HFF-Myc (cell line): Measurements from ENCODE around the gene RAD51B.

Experiments
- DNase-seq: peaks from one replicate; pipeline ENCODE4 v3.0.0-alpha.2; 2011; ENCODE audit warnings: low read depth; ENCODE audit errors: extremely low read depth
- H3K4me3 ChIP-seq: replicated peaks from 2 replicates; pipeline ENCODE4 v1.5.1; 2011; ENCODE audit warnings: low read depth, mild to moderate bottlenecking, control low read depth, low read length
- TF ChIP-seq, protein P1 (sequence below): IDR thresholded peaks from 2 replicates; pipeline ENCODE4 v1.5.1; 2012; ENCODE audit warnings: mild to moderate bottlenecking, low read depth, low read length, control low read depth; ENCODE audit errors: missing control alignments

RAD51B gene

DNA sequence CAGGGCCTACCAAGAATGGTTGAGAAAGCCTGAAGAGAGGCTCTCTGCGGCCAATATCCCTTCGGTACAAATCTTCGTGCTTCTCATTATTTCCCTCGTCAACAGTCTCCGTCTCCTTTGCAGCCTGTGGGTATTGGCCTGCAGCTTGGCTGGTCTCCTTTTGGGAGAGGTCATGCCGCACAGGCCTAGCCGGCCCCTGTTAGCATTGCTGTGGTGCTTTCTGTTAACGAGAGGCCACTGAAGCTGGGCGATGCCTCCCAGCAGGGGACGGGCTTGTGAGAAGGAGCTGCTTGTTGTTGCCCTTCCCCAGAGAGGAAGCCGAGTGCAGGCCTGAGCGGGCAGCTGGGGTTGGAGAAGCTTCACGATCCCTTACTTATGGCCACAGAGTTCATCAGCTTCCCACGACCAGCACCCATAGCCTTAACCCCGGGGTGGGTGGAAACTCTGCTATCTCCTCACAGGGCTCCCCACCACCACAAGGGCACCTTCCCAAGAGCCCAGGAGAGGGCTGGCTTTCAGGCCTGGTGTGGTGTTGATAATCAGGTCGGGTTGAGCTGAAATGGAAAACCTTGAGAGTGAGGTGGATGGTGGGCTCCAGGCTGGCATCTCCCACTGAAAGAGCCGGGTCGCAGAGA lies 744.7 kb downstream of the RAD51B start:
- no peak for DNase-seq
- no peak overlapping the region for H3K4me3 ChIP-seq
- TF ChIP-seq, protein P1, sequence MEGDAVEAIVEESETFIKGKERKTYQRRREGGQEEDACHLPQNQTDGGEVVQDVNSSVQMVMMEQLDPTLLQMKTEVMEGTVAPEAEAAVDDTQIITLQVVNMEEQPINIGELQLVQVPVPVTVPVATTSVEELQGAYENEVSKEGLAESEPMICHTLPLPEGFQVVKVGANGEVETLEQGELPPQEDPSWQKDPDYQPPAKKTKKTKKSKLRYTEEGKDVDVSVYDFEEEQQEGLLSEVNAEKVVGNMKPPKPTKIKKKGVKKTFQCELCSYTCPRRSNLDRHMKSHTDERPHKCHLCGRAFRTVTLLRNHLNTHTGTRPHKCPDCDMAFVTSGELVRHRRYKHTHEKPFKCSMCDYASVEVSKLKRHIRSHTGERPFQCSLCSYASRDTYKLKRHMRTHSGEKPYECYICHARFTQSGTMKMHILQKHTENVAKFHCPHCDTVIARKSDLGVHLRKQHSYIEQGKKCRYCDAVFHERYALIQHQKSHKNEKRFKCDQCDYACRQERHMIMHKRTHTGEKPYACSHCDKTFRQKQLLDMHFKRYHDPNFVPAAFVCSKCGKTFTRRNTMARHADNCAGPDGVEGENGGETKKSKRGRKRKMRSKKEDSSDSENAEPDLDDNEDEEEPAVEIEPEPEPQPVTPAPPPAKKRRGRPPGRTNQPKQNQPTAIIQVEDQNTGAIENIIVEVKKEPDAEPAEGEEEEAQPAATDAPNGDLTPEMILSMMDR, result no peak

DNA sequence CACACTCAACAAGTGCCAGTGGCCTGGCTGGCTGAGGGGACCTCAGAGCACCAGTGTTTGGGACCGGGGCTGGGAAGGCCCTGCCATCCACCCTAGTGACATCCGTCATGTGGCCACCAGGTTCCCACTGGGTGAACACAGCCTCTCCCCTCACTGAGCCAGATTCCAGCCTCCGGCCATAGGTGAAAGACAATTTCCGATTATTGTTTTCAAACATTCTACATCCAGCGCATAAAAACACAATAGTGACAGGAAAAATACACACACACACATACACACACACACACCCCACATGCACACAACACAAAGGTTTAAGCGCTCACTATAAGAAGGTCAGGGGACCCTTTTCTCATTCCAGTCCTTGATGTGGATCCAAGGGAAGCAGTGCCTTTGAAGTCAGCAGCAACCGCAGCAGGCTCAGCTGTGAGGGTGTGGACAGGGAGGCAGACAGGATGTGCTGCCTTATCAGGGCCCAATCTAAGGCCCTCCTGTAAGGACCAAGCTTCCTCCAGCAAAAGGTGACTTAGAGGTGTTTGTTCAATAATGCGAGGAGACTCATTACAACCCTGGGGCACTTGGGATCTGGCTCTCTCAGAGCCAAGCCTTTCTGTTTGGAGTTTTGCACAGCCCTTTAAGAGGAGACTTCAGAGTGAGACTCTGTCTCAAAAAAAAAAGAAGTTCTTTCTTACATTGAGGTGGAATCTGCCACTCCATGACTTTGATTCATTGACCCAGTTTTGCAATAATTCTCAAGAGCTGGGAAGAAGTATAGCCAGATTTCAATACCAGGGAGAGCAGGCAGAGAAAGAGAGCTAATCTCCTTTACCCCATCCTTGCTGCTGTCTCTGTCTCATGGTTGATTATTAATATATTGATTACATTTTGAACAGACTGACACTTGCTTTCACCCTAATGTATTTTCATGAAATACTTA lies 745.5 kb downstream of the RAD51B start:
- no peak for DNase-seq
- TF ChIP-seq, protein P1, result no peak
- no peak overlapping the region for H3K4me3 ChIP-seq

DNA sequence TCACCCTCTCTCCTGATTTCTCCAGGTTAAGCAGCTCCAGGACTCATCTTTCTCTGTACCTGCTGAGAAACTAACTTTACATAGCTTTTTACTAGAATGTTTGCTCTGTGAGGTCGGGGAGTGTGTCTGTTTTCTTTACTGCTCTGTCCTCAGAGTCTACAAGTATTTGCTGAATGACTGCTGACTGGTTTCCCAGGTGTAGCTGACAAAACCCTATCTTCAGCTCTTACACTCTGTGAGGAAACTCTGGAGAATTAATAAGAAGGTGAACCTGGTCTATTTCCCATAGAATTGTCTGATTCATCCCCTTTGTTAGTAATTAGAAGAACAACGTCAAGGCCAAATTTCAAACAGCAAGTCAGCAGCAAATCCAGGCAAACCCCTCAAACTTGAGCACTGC lies 746.5 kb downstream of the RAD51B start:
- DNase-seq, result no peak
- no peak overlapping the region for H3K4me3 ChIP-seq
- TF ChIP-seq, protein P1, result no peak

DNA sequence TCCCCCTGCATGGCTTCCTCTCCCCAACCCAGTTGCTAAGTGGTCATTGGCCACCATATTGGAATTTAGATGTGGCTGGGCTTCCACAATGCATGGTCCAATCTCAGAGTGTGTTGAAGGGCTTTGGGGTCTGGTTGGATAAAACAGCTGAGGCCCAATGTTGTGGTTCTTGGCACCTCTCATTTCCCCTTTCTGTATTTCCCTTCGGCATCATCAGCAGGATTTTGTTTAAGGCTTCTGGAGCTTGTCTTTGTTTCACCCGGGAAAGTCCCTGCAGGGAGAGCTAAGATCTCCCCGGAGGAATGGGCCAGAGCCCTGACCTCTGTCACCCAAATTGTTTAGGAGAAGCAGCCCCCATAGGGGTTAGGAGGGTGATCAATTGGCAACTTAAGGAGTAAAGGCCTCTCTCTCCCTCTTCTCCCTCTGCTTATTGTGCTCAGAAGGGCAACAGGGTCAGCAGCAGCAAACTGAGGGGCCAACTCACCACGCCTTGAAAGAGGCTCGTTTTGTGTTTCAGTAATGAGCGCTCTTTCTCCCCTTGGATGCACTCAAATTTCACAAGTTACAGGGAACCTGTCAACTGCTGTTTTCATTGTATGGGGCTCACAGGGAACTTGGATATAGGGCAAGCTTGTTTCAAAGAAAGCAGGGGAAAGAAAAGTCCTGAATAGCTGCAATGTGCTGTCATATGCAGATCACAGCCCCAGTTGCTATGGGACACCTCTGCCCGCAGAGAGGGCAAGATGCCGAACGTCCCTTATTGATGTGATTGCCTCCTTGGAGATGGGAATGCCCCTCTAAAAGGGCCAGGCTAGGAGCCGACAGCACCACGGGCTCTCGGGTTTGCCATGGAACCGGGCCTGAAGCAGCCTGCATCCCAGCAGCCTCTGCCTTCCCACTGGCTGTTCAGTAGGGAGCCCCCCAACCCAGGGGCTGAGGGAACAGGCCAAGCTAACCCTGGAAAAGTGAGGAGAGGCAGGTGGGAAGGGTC lies 749.6 kb downstream of the RAD51B start:
- H3K4me3 ChIP-seq, result no peak overlapping the region
- TF ChIP-seq, protein P1, result no peak
- no peak for DNase-seq

DNA sequence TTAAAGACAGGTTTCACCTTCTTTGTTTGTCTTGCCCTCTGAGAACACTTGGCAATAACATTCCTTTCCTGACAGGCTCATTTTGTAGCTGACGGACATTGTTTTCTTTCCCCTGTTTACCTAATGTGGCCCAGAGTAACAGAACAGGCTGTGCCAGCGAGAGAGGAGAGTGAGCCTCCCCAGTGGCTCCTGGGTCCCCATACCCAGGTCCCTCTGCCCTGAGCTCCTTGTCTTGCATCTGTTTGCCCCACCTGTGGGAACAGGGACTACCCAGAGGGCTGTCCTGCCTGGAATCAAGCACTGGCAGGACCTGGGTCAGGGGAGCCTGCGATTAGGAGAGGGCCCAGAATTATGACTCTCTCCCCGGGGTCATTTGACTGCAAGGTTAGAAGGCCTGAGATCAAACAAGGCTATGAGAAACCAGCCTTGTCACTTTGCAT lies 750.4 kb downstream of the RAD51B start:
- DNase-seq, result no peak
- no peak overlapping the region for H3K4me3 ChIP-seq
- TF ChIP-seq, protein P1, result no peak

DNA sequence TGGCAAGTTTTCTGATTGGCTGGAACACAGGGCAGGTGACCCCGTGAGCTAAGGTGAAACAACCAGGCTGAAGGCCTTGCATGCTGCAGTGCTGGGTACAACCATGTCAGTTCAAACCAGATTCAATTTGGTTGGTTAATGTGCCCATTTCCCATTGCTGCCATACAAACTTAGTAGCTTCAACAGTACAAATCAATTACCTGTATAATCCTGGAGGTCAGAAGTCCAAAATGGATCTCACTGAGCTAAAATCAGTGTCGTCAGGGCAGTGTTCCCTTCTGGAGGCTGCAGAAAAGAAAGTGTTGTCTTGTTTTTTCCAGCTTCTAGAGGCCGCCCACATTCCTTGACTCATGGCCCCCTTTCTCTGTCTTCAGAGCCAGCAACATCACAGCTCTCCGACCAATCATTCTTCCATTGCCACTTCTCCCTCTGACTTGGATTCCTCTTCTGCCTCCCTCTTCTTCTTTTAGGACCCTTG lies 751.6 kb downstream of the RAD51B start:
- DNase-seq, result no peak
- TF ChIP-seq, protein P1, result no peak
- H3K4me3 ChIP-seq, result no peak overlapping the region
